GM06990 (cell line): ENCODE data around the gene KCNH5.

Experiments
- DNase-seq: peaks from one replicate; pipeline ENCODE4 v3.0.0-alpha.2; 2011; ENCODE audit not compliant: insufficient read length; ENCODE audit errors: extremely low read depth
- H3K27me3 ChIP-seq: replicated peaks from 2 replicates; pipeline ENCODE4 v1.6.0; 2011; ENCODE audit warnings: low read length; ENCODE audit not compliant: control insufficient read depth, insufficient read depth
- H3K36me3 ChIP-seq: 2 replicates; pipeline ENCODE4 v1.5.1; 2011; ENCODE audit warnings: low read length; ENCODE audit not compliant: control insufficient read depth, insufficient read depth
- H3K4me3 ChIP-seq: replicated peaks from 2 replicates; pipeline ENCODE4 v1.5.1; 2011; ENCODE audit warnings: low read depth, mild to moderate bottlenecking, control low read depth, low read length
- TF ChIP-seq, protein P1 (sequence below): IDR thresholded peaks from 2 replicates; pipeline ENCODE4 v1.5.1; 2011; ENCODE audit warnings: low read length, control low read depth, mild to moderate bottlenecking, inconsistent platforms; ENCODE audit not compliant: insufficient read depth, poor library complexity, severe bottlenecking

KCNH5 gene

DNA sequence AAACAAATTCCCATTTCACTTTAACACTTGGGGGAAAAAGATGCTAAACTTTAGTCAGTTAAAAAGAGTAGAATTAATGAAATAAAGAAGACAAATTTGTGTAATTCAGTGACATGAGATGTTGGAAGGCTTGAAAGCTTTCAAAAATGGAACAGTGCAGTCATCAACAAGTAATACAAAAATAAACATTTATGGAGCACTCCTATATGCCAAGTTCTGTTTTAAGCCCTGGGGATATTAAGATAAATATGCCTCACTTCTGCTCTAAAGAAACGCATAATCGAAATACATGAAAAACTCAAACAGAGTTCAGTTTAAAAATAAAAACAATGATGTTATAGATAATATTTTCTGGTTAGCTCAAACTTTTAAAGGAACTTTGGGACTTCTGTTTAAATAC, 93.0 kb downstream of the KCNH5 start:
- DNase-seq, result no peak
- H3K27me3 ChIP-seq, result no peaks in the 10 kb centered on the region; the same call in 1 of the 2 replicates
- TF ChIP-seq, protein P1, sequence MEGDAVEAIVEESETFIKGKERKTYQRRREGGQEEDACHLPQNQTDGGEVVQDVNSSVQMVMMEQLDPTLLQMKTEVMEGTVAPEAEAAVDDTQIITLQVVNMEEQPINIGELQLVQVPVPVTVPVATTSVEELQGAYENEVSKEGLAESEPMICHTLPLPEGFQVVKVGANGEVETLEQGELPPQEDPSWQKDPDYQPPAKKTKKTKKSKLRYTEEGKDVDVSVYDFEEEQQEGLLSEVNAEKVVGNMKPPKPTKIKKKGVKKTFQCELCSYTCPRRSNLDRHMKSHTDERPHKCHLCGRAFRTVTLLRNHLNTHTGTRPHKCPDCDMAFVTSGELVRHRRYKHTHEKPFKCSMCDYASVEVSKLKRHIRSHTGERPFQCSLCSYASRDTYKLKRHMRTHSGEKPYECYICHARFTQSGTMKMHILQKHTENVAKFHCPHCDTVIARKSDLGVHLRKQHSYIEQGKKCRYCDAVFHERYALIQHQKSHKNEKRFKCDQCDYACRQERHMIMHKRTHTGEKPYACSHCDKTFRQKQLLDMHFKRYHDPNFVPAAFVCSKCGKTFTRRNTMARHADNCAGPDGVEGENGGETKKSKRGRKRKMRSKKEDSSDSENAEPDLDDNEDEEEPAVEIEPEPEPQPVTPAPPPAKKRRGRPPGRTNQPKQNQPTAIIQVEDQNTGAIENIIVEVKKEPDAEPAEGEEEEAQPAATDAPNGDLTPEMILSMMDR, result no peak
- no peak overlapping the region for H3K4me3 ChIP-seq
- H3K36me3 ChIP-seq, result no peaks in the 10 kb centered on the region

DNA sequence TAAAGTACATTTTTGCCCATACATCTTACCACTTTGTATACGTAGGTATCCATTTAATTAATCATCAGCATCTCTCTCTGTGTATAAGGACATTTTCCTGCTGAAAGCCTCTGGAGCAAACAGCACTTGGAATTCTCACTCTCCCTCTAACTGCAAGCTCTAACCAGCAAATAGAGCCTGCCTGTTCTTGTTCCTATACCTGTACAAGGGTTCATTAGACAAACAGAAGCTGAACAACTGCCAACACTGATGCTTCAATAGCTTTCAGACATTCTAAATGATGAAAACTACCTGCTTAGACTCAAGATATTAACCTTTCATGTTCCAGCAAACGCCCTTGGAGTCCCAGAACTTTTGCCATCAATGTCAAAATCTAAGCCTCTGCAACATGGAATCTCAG, 98.0 kb downstream of the KCNH5 start:
- Histone ChIP-seq H3K27me3 (no peaks in the 10 kb centered on the region), H3K36me3 (no peaks in the 10 kb centered on the region), H3K4me3 (no peak overlapping the region)
- TF ChIP-seq, protein P1, result no peak
- no peak for DNase-seq

DNA sequence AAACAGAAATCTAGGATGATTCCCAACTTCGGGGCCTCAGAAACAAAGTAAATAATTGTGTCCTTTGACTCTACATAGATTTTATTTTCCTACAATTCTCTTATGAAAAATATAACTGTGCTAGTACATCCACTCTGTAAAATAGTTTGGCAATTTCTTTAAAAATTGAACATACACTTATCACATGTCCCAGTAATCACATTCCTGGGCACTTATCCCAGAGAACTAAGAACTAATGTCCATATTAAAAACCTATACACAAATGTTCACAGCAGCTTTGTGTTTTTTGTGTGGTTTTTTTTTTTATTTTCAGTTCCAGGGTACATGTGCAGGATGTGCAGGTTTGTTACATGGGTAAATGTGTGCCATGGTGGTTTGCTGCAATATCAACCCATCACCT, 99.0 kb downstream of the KCNH5 start:
- TF ChIP-seq, protein P1, result no peak
- Histone ChIP-seq H3K36me3 (no peaks in the 10 kb centered on the region), H3K27me3 (no peaks in the 10 kb centered on the region), H3K4me3 (no peak overlapping the region)
- DNase-seq, result no peak

DNA sequence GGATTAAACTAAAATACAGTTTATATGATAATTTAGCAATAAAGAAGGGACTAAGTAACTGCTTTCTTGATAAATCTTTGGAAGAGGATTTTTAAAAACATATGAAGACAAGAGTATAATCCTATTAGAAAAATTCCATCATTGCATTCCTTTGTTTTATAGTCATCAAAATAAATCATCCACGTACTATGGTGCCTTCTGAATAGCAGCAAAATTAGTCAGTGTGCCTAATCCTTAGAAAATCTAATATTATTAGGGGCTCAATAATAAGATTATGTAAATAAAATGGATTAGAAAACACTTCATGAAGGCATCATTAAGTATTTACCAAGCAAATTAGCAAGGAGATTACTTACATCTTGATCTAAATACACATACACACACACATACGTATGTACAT, 102.1 kb downstream of the KCNH5 start:
- no peak overlapping the region for H3K4me3 ChIP-seq
- no peak for DNase-seq
- no peaks in the 10 kb centered on the region for H3K36me3 ChIP-seq
- TF ChIP-seq, protein P1, result no peak
- H3K27me3 ChIP-seq, result no peaks in the 10 kb centered on the region

DNA sequence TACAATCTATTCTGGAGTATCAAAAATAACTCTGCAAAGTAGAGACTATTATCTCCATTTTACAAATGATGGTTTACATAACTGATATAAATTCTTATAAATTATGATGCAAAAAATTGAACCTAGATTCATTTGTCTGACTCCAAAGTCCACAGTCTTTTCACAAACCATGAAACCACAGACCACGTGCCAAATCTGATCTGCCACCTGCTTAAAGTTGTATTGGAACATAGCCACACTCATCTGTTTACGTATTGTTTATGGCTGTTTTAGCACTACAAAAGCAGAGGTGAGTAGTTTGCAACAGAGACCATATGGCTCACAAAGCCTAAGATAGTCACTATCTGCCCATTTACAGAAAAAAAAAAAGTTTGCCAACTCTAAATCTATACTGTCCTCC, 105.3 kb downstream of the KCNH5 start:
- Histone ChIP-seq H3K4me3 (no peak overlapping the region), H3K36me3 (no peaks in the 10 kb centered on the region), H3K27me3 (no peaks in the 10 kb centered on the region)
- TF ChIP-seq, protein P1, result no peak
- DNase-seq, result no peak

DNA sequence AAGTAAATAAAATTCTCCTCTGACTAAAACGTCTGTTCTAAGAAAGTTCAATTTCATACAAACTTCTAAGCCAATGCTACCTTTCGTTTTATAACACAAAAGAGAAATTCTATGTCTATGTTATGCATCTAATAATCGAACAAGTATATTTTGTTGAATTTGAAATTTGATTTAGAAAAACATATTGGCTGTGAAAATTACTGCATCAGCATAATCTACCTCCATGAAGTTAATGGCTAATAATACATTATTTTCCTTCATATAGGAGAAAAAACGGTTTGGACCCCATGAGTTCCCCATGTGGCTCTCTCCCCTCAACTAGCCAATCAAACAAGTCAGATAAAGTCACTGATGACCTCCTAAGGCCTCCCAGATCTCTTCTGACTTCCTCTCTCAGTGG, 106.5 kb downstream of the KCNH5 start:
- no peak overlapping the region for H3K4me3 ChIP-seq
- TF ChIP-seq, protein P1, result no peak
- DNase-seq, result no peak
- H3K27me3 ChIP-seq, result no peaks in the 10 kb centered on the region
- no peaks in the 10 kb centered on the region for H3K36me3 ChIP-seq
